MCF 10A (cell line): ENCODE results near the gene KIF5A. TPM values are rescaled to one million over a fixed set of nuclear protein-coding genes. Genes with fewer than 3 reads are reported as not detected.
A peak's percentile ranks its signal among the peaks of the same experiment; 100 is the strongest.

ENCODE experiments used
- BruUV-seq: library from RNA; stranded (reverse); fragments of 400-500 nt; replicated peaks from 2 replicates; lab custom pipeline; 2021; lab: Mats Ljungman, UMichigan
- CTCF ChIA-PET: fragments of 300-600 bp; sonication (Branson Sonifier 250); formaldehyde crosslinking; extraction: SDS; loops from one replicate; lab custom pipeline; 2021; ENCODE audit warnings: antibody characterized with exemption, inconsistent platforms; lab: Yijun Ruan, JAX
- POLR2A ChIA-PET: fragments of 300-600, 350-650 bp; sonication (Branson Sonifier 250); formaldehyde crosslinking; extraction: SDS; loops from one replicate; lab custom pipeline; 2020; ENCODE audit warnings: antibody characterized with exemption, inconsistent platforms; lab: Yijun Ruan, JAX
- DNase-seq: peaks from one replicate; pipeline ENCODE4 v3.0.0-alpha.2; 2018; ENCODE audit not compliant: unreplicated experiment
- H3K27ac Mint-ChIP-seq: one replicate; pipeline ENCODE4 v1.8.0; 2022; ENCODE audit warnings: mild to moderate bottlenecking, low read depth, mixed read lengths; ENCODE audit not compliant: unreplicated experiment
- H3K27me3 Mint-ChIP-seq: one replicate; pipeline ENCODE4 v1.8.0; 2022; ENCODE audit warnings: mixed read lengths; ENCODE audit not compliant: insufficient read depth, unreplicated experiment
- H3K36me3 Mint-ChIP-seq: one replicate; pipeline ENCODE4 v1.8.0; 2022; ENCODE audit warnings: mild to moderate bottlenecking, moderate library complexity, mixed read lengths; ENCODE audit not compliant: insufficient read depth, unreplicated experiment
- H3K4me1 Mint-ChIP-seq: one replicate; pipeline ENCODE4 v1.8.0; 2022; ENCODE audit warnings: mixed read lengths; ENCODE audit not compliant: insufficient read depth, unreplicated experiment
- H3K4me3 Mint-ChIP-seq: one replicate; pipeline ENCODE4 v1.8.0; 2022; ENCODE audit warnings: mild to moderate bottlenecking, moderate library complexity, mixed read lengths; ENCODE audit not compliant: unreplicated experiment
- H3K9me3 Mint-ChIP-seq: one replicate; pipeline ENCODE4 v1.8.0; 2022; ENCODE audit warnings: mixed read lengths; ENCODE audit not compliant: unreplicated experiment
- intact Hi-C: fragments of 100-400 bp; cut with micrococcal nuclease; formaldehyde crosslinking; loops from 2 replicates; pipeline ENCODE4 v1.14.1; 2022
- total RNA-seq: library from RNA; stranded (reverse); gene quantifications from 2 replicates; pipeline ENCODE4 v1.2.3, GENCODE V29; 2022
- TF ChIP-seq, protein P1 (sequence below): fragments of 200-600 bp; IDR thresholded peaks from one replicate; pipeline ENCODE4 v1.8.0; 2022; ENCODE audit warnings: antibody characterized with exemption, mild to moderate bottlenecking; ENCODE audit not compliant: unreplicated experiment

KIF5A gene
- total RNA-seq, 1 experiment from 2014 or later = 0.56 TPM

DNA sequence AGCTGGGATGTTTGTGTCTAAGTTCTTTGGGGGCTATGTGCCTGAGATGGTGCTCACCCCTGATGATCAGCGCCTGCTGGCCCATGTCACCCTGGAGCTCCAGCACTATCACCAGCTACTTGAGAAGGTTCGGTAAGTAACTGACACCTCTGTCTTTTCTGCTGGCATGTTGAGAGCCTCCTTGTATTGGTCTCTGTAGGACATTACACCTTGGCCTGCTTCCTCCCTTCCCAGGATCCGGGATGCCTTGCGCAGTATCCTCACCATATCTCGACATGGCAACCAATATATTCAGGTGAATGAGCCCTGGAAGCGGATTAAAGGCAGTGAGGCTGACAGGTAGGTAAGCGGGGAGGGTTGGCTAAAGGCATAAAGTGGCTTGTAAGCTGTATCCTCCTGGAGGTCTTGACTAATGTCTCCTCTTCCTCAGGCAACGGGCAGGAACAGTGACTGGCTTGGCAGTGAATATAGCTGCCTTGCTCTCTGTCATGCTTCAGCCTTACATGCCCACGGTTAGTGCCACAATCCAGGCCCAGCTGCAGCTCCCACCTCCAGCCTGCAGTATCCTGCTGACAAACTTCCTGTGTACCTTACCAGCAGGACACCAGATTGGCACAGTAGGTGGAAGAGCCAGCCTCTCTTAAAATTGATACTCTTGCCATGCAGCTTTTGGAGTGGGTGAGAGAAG is 35.0 kb upstream of the KIF5A start:
- BruUV-seq = no TSS peak
- H3K27ac Mint-ChIP-seq = no peak overlapping the region
- CTCF ChIA-PET = interaction anchor here (0.6 to 1.3 kb wide), 5 partner anchors 11 to 178 kb away, joined by 3 to 6 read pairs (median 3); partner anchors contain the start of genes INHBE and MARS1
- TF ChIP-seq, protein P1, sequence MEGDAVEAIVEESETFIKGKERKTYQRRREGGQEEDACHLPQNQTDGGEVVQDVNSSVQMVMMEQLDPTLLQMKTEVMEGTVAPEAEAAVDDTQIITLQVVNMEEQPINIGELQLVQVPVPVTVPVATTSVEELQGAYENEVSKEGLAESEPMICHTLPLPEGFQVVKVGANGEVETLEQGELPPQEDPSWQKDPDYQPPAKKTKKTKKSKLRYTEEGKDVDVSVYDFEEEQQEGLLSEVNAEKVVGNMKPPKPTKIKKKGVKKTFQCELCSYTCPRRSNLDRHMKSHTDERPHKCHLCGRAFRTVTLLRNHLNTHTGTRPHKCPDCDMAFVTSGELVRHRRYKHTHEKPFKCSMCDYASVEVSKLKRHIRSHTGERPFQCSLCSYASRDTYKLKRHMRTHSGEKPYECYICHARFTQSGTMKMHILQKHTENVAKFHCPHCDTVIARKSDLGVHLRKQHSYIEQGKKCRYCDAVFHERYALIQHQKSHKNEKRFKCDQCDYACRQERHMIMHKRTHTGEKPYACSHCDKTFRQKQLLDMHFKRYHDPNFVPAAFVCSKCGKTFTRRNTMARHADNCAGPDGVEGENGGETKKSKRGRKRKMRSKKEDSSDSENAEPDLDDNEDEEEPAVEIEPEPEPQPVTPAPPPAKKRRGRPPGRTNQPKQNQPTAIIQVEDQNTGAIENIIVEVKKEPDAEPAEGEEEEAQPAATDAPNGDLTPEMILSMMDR = no peak
- POLR2A ChIA-PET = interaction anchor here (1.1 to 3.0 kb wide), 4 partner anchors 9 to 28 kb away, joined by 3 to 9 read pairs (median 4); no protein-coding TSS in a partner anchor
- no peaks in the 10 kb centered on the region for H3K9me3 Mint-ChIP-seq
- DNase-seq = no peak
- H3K36me3 Mint-ChIP-seq = peaks cover 100% of the 10 kb centered on the region
- intact Hi-C loops = no loop called here
- peaks cover 36% of the 10 kb centered on the region for H3K4me1 Mint-ChIP-seq
- no peaks in the 10 kb centered on the region for H3K27me3 Mint-ChIP-seq
- H3K4me3 Mint-ChIP-seq = no peak overlapping the region

DNA sequence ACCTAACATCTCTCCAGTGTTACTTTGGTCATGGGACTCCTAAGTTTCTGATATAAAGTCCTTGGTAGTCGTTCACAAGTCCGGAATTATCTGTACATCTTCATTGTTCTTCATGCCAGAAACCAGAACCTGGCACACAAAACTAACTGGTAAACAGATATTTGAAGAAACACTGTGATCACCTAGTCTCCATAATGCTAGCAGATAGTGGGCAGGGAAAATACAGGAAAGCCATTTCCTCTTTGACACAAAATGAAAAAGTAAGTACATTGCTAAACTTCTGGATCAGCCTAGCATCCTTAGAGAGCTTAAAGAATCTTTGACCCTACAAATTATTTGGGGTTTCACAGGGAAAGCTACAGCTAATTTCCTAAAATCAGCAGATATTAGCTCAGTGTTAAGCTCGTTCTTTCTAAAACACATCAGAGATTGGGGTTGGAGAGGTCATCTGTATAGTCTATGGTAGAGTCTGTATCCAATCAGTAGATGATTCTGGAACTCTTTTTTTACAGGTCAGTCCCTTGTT is 34.4 kb upstream of the KIF5A start:
- no peaks in the 10 kb centered on the region for H3K9me3 Mint-ChIP-seq
- no peaks in the 10 kb centered on the region for H3K27me3 Mint-ChIP-seq
- ChIA-PET CTCF (interaction anchor here (0.6 to 1.3 kb wide), 5 partner anchors 9 to 910 kb away, joined by 3 to 8 read pairs (median 3); partner anchors contain the start of gene INHBE), POLR2A (interaction anchor here (0.9 to 3.0 kb wide), 3 partner anchors 8 to 15 kb away, joined by 3 to 9 read pairs (median 4); no protein-coding TSS in a partner anchor)
- H3K4me1 Mint-ChIP-seq = peaks cover 35% of the 10 kb centered on the region
- intact Hi-C loops = no loop called here
- BruUV-seq = no TSS peak
- H3K4me3 Mint-ChIP-seq = no peak overlapping the region
- H3K27ac Mint-ChIP-seq = no peak overlapping the region
- peaks cover 100% of the 10 kb centered on the region for H3K36me3 Mint-ChIP-seq
- no peak for DNase-seq
- TF ChIP-seq, protein P1 = no peak

DNA sequence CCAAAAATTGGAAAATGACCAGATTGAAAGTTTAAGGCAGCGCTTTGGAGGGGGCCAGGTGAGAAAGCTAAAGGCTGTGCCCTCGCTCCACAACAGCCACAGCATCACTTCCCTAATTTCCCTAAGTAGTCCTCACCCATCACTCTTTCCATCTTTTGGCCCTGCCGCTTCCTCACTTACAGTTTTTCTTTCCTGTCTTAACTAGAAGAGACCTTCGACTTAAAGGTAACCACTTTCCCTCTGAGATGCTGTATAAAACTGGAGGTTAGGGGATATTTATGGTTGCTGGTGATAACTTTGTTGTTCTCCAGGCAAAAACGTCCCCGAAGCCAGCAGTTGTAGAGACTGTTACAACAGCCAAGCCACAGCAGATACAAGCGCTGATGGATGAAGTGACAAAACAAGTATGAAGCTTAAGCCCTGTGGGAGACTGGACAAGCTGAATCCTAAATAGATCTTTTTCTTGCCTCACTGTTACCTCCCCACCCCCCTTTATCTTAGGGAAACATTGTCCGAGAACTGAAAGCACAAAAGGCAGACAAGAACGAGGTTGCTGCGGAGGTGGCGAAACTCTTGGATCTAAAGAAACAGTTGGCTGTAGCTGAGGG is 33.8 kb upstream of the KIF5A start:
- peaks cover 100% of the 10 kb centered on the region for H3K36me3 Mint-ChIP-seq
- POLR2A ChIA-PET = interaction anchor here (0.9 to 3.0 kb wide), 3 partner anchors 8 to 54 kb away, joined by 4 to 9 read pairs (median 7); no protein-coding TSS in a partner anchor
- no peak overlapping the region for H3K4me3 Mint-ChIP-seq
- H3K27me3 Mint-ChIP-seq = no peaks in the 10 kb centered on the region
- no peak overlapping the region for H3K27ac Mint-ChIP-seq
- intact Hi-C loops = no loop called here
- peaks cover 35% of the 10 kb centered on the region for H3K4me1 Mint-ChIP-seq
- CTCF ChIA-PET = interaction anchor here (0.6 to 3.0 kb wide), 6 partner anchors 10 to 911 kb away, joined by 3 to 12 read pairs (median 4); partner anchors contain the start of genes GLI1 and INHBE
- no peaks in the 10 kb centered on the region for H3K9me3 Mint-ChIP-seq
- no peak for DNase-seq
- TF ChIP-seq, protein P1 = no peak
- BruUV-seq = TSS peak; percentile 30
